Nephron progenitor cell (in vitro differentiated cells): Measurements from ENCODE around the gene HDDC2.
"Not testable (repeated sequence)": the region's sequence is repeated elsewhere in the genome, so short reads cannot be mapped to it uniquely, and the experiment has no call there.

Source experiments
- DNase-seq: peaks from one replicate; pipeline ENCODE4 v3.0.0; 2021
- H3K27ac Mint-ChIP-seq: 2 replicates; pipeline ENCODE4 v1.8.0; 2021; ENCODE audit warnings: mild to moderate bottlenecking, moderate library complexity, mixed read lengths
- H3K27me3 Mint-ChIP-seq: 2 replicates; pipeline ENCODE4 v1.8.0; 2021; ENCODE audit warnings: mild to moderate bottlenecking, low read depth, mixed read lengths; ENCODE audit not compliant: poor library complexity
- H3K36me3 Mint-ChIP-seq: 2 replicates; pipeline ENCODE4 v1.8.0; 2021; ENCODE audit warnings: low read depth, mixed read lengths
- H3K4me1 Mint-ChIP-seq: 2 replicates; pipeline ENCODE4 v1.8.0; 2021; ENCODE audit warnings: mixed read lengths
- H3K4me3 Mint-ChIP-seq: 2 replicates; pipeline ENCODE4 v1.8.0; 2021; ENCODE audit warnings: mild to moderate bottlenecking, moderate library complexity, mixed read lengths
- H3K9me3 Mint-ChIP-seq: 2 replicates; pipeline ENCODE4 v1.8.0; 2021; ENCODE audit warnings: mild to moderate bottlenecking, moderate library complexity, mixed read lengths
- TF ChIP-seq, protein P1 (sequence below): fragments of 200-600 bp; sonication (generic); IDR thresholded peaks from 2 replicates; pipeline ENCODE4 v1.5.0; 2021; ENCODE audit warnings: antibody characterized with exemption

The HDDC2 gene

GRCh38 chr6:125294036-125294435 lies 7.7 kb downstream of the HDDC2 start:
- no peak overlapping the region for H3K4me3 Mint-ChIP-seq
- TF ChIP-seq, protein P1, sequence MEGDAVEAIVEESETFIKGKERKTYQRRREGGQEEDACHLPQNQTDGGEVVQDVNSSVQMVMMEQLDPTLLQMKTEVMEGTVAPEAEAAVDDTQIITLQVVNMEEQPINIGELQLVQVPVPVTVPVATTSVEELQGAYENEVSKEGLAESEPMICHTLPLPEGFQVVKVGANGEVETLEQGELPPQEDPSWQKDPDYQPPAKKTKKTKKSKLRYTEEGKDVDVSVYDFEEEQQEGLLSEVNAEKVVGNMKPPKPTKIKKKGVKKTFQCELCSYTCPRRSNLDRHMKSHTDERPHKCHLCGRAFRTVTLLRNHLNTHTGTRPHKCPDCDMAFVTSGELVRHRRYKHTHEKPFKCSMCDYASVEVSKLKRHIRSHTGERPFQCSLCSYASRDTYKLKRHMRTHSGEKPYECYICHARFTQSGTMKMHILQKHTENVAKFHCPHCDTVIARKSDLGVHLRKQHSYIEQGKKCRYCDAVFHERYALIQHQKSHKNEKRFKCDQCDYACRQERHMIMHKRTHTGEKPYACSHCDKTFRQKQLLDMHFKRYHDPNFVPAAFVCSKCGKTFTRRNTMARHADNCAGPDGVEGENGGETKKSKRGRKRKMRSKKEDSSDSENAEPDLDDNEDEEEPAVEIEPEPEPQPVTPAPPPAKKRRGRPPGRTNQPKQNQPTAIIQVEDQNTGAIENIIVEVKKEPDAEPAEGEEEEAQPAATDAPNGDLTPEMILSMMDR, result no peak
- peaks cover 11% of the 10 kb centered on the region for H3K9me3 Mint-ChIP-seq
- peaks cover 6% of the 10 kb centered on the region for H3K4me1 Mint-ChIP-seq
- H3K27me3 Mint-ChIP-seq, result no peaks in the 10 kb centered on the region
- DNase-seq, result no peak
- H3K36me3 Mint-ChIP-seq, result peaks cover 93% of the 10 kb centered on the region
- no peak overlapping the region for H3K27ac Mint-ChIP-seq

DNA sequence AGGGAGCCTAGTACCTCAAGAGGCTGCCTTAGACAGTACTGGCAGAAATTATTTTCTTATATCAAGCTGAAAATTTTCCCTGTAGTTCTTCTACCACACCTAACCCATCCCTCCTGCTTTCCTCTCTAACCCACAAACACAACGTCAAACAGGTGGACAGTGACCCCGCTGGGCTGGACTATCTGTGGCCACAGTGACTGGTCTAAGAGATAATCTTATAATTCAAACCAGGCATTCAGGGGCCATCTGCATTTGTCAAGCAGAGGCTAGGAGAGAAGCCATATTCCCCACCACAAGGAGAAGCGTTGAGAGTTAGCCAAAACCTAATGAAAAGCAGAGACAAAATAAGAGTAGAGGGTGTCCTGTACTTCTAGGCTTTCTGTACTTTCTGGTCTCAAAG lies 8.2 kb downstream of the HDDC2 start:
- Mint-ChIP-seq H3K27me3 (no peaks in the 10 kb centered on the region), H3K4me3 (no peak overlapping the region), H3K27ac (no peak overlapping the region), H3K9me3 (peaks cover 11% of the 10 kb centered on the region), H3K4me1 (peaks cover 5% of the 10 kb centered on the region), H3K36me3 (peaks cover 89% of the 10 kb centered on the region)
- DNase-seq, result no peak
- TF ChIP-seq, protein P1, result no peak

- Mint-ChIP-seq H3K9me3 (peaks cover 68% of the 10 kb centered on the region), H3K27me3 (peaks cover 3% of the 10 kb centered on the region), H3K27ac (no peak overlapping the region), H3K36me3 (peaks cover 94% of the 10 kb centered on the region), H3K4me3 (no peak overlapping the region), H3K4me1 (no peaks in the 10 kb centered on the region)
- TF ChIP-seq, protein P1, result no peak
- DNase-seq, result no peak
Measured at GRCh38 chr6:125287718-125288117, 14.0 kb downstream of the HDDC2 start.

DNA sequence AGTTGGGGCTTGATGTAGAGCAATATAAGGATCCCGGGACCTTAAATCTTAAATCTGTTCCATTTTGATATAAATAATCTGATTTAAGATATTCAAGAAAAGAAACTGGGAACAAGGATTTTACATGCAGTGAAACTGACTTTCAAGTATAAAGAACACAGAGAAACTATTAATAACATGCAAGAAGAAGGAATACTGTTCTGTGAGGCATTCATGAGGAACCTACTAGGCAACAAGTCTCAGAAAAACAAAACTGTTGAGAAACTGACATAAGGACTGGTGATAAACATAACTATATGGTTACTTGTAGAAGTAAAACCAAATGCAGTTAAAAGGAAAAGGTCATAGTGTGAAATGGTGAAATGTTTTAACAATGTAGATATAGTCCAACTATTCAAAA lies 15.8 kb downstream of the HDDC2 start:
- Mint-ChIP-seq H3K27me3 (peaks cover 3% of the 10 kb centered on the region), H3K36me3 (peaks cover 94% of the 10 kb centered on the region), H3K4me1 (no peaks in the 10 kb centered on the region), H3K9me3 (peaks cover 86% of the 10 kb centered on the region), H3K4me3 (no peak overlapping the region), H3K27ac (no peak overlapping the region)
- DNase-seq, result no peak
- TF ChIP-seq, protein P1, result no peak

GRCh38 chr6:125285353-125285752 lies 16.4 kb downstream of the HDDC2 start:
- no peaks in the 10 kb centered on the region for H3K4me1 Mint-ChIP-seq
- peaks cover 94% of the 10 kb centered on the region for H3K36me3 Mint-ChIP-seq
- H3K27me3 Mint-ChIP-seq, result peaks cover 3% of the 10 kb centered on the region
- no peak overlapping the region for H3K4me3 Mint-ChIP-seq
- H3K27ac Mint-ChIP-seq, result no peak overlapping the region
- DNase-seq, result no peak
- peaks cover 92% of the 10 kb centered on the region for H3K9me3 Mint-ChIP-seq
- TF ChIP-seq, protein P1, result no peak

DNA sequence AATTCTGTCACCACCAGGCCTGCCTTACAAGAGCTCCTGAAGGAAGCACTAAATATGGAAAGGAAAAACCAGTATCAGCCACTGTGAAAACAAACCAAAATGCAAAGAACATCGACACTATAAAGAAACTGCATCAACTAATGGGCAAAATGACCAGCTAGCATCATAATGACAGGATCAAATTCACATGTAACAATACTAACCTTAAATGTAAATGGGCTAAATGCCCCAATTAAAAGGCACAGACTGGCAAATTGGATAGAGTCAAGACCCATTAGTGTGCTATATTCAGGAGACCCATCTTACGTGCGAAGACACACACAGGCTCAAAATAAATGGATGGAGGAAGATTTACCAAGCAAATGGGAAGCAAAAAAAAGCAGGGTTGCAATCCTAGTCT lies 19.3 kb downstream of the HDDC2 start:
- not testable (repeated sequence) for DNase-seq, H3K27ac Mint-ChIP-seq, H3K4me1 Mint-ChIP-seq, H3K4me3 Mint-ChIP-seq, H3K27me3 Mint-ChIP-seq
- H3K36me3 Mint-ChIP-seq, result peaks cover 91% of the 10 kb centered on the region
- H3K9me3 Mint-ChIP-seq, result peaks cover 83% of the 10 kb centered on the region

- H3K27ac Mint-ChIP-seq, H3K27me3 Mint-ChIP-seq, H3K4me3 Mint-ChIP-seq, H3K4me1 Mint-ChIP-seq: not testable (repeated sequence)
- H3K9me3 Mint-ChIP-seq, result peaks cover 63% of the 10 kb centered on the region
- H3K36me3 Mint-ChIP-seq, result peaks cover 85% of the 10 kb centered on the region
- DNase-seq, result peak; percentile 11
Measured at GRCh38 chr6:125280370-125281035, 21.3 kb downstream of the HDDC2 start.
